ENCODE measurements around the gene OTOP3.

The OTOP3 gene

DNA sequence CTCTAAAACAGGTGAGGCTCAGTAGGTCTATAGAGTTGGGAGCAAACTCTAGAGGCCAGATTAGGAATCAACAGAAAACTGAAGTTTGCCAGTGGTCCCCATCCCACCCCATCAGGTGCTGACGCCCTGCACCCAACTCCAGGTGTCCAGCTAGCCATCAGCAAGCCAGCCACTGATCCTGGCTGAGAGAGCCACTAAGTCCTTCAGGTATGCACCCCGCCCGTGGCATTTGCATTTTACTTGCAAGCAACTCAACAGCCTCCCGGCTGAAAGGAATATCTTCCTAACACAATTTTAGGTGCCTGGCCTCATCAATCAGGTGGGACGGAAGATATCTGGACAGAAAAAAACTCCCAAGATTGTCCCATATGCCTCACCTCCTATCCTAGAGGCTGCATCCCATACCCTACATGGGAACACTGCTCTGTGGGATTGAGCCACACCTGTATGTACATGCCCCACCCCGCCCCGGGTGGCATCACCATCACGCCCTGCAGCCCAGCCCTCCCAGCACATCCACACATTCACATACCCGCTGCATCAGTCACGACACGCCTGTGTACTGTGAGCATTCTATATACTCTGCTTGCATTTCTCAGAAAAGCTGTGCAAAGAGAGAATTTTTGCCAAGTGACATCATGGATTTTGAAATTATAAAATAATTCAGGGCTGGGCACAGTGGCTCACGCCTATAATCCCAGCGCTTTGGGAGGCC lies 8.3 kb downstream of the OTOP3 start:
- Histone ChIP-seq H2AFZ (ENCODE audit: low read depth) (no peak overlapping the region), H3K79me2 (ENCODE audit: insufficient read depth, low read depth) (no peaks in the 10 kb centered on the region), H4K20me1 (ENCODE audit: insufficient read depth) (no peaks in the 10 kb centered on the region), H3K27me3 (ENCODE audit: insufficient read depth, low read depth) (peaks cover 89% of the 10 kb centered on the region), H3K36me3 (ENCODE audit: insufficient read depth) (no peaks in the 10 kb centered on the region), H3K4me2 (no peak overlapping the region), H3K4me3 (IDR thresholded peaks at IDR 0.05; ENCODE audit: insufficient read depth, low read depth, low read length) (no peak overlapping the region), H3K4me1 (ENCODE audit: low read depth, poor library complexity, severe bottlenecking) (peaks cover 16% of the 10 kb centered on the region), H3K27ac (no peak overlapping the region), H3K9ac (no peak overlapping the region)
- TF ChIP-seq, protein P1, sequence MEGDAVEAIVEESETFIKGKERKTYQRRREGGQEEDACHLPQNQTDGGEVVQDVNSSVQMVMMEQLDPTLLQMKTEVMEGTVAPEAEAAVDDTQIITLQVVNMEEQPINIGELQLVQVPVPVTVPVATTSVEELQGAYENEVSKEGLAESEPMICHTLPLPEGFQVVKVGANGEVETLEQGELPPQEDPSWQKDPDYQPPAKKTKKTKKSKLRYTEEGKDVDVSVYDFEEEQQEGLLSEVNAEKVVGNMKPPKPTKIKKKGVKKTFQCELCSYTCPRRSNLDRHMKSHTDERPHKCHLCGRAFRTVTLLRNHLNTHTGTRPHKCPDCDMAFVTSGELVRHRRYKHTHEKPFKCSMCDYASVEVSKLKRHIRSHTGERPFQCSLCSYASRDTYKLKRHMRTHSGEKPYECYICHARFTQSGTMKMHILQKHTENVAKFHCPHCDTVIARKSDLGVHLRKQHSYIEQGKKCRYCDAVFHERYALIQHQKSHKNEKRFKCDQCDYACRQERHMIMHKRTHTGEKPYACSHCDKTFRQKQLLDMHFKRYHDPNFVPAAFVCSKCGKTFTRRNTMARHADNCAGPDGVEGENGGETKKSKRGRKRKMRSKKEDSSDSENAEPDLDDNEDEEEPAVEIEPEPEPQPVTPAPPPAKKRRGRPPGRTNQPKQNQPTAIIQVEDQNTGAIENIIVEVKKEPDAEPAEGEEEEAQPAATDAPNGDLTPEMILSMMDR (conservative IDR thresholded peaks at IDR 0.05; ENCODE audit: low read depth, low read length), result no peak

DNA sequence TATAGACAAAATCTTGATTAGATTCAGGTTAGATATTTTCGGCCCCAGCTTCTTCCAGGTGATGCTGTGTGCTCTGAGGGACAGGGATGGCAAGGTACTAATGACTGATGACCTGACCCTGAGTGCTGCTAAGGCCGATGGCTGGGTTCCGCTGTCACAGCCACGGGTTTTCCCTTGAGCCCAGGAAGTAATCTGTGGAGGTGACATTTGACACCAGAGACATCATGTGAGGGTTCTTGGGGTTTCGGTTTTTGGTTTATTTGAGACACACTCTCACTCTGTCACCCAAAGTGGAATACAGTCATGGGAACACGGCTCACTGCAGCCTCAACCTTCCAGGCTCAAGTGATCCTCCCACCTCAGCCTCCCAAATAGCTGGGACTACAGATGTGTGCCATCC lies 9.8 kb downstream of the OTOP3 start:
- H3K79me2 ChIP-seq (ENCODE audit: insufficient read depth, low read depth), result no peaks in the 10 kb centered on the region
- H3K27me3 ChIP-seq (ENCODE audit: insufficient read depth, low read depth), result peaks cover 89% of the 10 kb centered on the region

GRCh38 chr17:74946641-74947040 lies 10.9 kb downstream of the OTOP3 start:
- TF ChIP-seq, protein P1 (conservative IDR thresholded peaks at IDR 0.05; ENCODE audit: low read depth, low read length), result no peak
- Histone ChIP-seq H3K27me3 (ENCODE audit: insufficient read depth, low read depth) (peaks cover 89% of the 10 kb centered on the region), H3K36me3 (ENCODE audit: insufficient read depth) (no peaks in the 10 kb centered on the region)

More for the DNA sequence above, 9.8 kb downstream of the OTOP3 start:
- TF ChIP-seq, protein P1 (conservative IDR thresholded peaks at IDR 0.05; ENCODE audit: low read depth, low read length), result no peak
- H3K4me2 ChIP-seq, result peak overlapping the region; percentile 29; the same call in 1 of the 2 replicates
- peaks cover 16% of the 10 kb centered on the region for H3K4me1 ChIP-seq (ENCODE audit: low read depth, poor library complexity, severe bottlenecking)
- H3K4me3 ChIP-seq (IDR thresholded peaks at IDR 0.05; ENCODE audit: insufficient read depth, low read depth, low read length), result no peak overlapping the region
- no peak overlapping the region for H3K27ac ChIP-seq
- H2AFZ ChIP-seq (ENCODE audit: low read depth), result no peak overlapping the region
- H4K20me1 ChIP-seq (ENCODE audit: insufficient read depth), result no peaks in the 10 kb centered on the region
- no peak overlapping the region for H3K9ac ChIP-seq
- H3K36me3 ChIP-seq (ENCODE audit: insufficient read depth), result no peaks in the 10 kb centered on the region

GRCh38 chr17:74947041-74947754 lies 11.5 kb downstream of the OTOP3 start:
- no peaks in the 10 kb centered on the region for H3K36me3 ChIP-seq (ENCODE audit: insufficient read depth)
- H4K20me1 ChIP-seq (ENCODE audit: insufficient read depth), result no peaks in the 10 kb centered on the region
- H2AFZ ChIP-seq (ENCODE audit: low read depth), result no peak overlapping the region
- H3K4me1 ChIP-seq (ENCODE audit: low read depth, poor library complexity, severe bottlenecking), result peaks cover 16% of the 10 kb centered on the region
- no peak overlapping the region for H3K9ac ChIP-seq
- H3K4me3 ChIP-seq (IDR thresholded peaks at IDR 0.05; ENCODE audit: insufficient read depth, low read depth, low read length), result no peak overlapping the region
- H3K4me2 ChIP-seq, result no peak overlapping the region
- TF ChIP-seq, protein P1 (conservative IDR thresholded peaks at IDR 0.05; ENCODE audit: low read depth, low read length), result no peak
- H3K79me2 ChIP-seq (ENCODE audit: insufficient read depth, low read depth), result no peaks in the 10 kb centered on the region
- no peak overlapping the region for H3K27ac ChIP-seq
- H3K27me3 ChIP-seq (ENCODE audit: insufficient read depth, low read depth), result peaks cover 86% of the 10 kb centered on the region

More at GRCh38 chr17:74946641-74947040, 10.9 kb downstream of the OTOP3 start:
- Histone ChIP-seq H3K9ac (no peak overlapping the region), H3K27ac (no peak overlapping the region), H3K79me2 (ENCODE audit: insufficient read depth, low read depth) (no peaks in the 10 kb centered on the region), H2AFZ (ENCODE audit: low read depth) (no peak overlapping the region), H3K4me1 (ENCODE audit: low read depth, poor library complexity, severe bottlenecking) (peaks cover 16% of the 10 kb centered on the region), H3K4me3 (IDR thresholded peaks at IDR 0.05; ENCODE audit: insufficient read depth, low read depth, low read length) (no peak overlapping the region), H4K20me1 (ENCODE audit: insufficient read depth) (no peaks in the 10 kb centered on the region), H3K4me2 (no peak overlapping the region)
